Measurements from ENCODE around the gene KLRF2.

- TF ChIP-seq EP300 (conservative IDR thresholded peaks at IDR 0.05; ENCODE audit: poor library complexity, severe bottlenecking) (no peak), EZH2 (IDR thresholded peaks at IDR 0.05; ENCODE audit: borderline replicate concordance, insufficient read depth, low read length, poor library complexity, severe bottlenecking) (no peak), RAD21 (conservative IDR thresholded peaks at IDR 0.05) (no peak), POLR2AphosphoS5 (IDR thresholded peaks at IDR 0.05) (no peak), CTCF (IDR thresholded peaks at IDR 0.05; ENCODE audit: poor library complexity, severe bottlenecking) (no peak), TAF1 (IDR thresholded peaks at IDR 0.05; ENCODE audit: low read depth) (no peak)
Observed at GRCh38 chr12:9867531-9867930, 13.8 kb upstream of the KLRF2 start.
